Stimulated activated CD8-positive, alpha-beta memory T cell treated with anti-CD3 and anti-CD28 coated beads, Interleukin-15, amount 100 ng/mL, for 48 hours (primary cell): ENCODE results near the gene RABL6.
"Not testable (repeated sequence)": the region's sequence is repeated elsewhere in the genome, so short reads cannot be mapped to it uniquely, and the experiment has no call there.

Experiments
- DNase-seq, 2 donors: peaks; one replicate each; pipeline ENCODE4 v3.0.0-alpha.2; 2020; ENCODE audit warnings: low read depth in 2 of 2

RABL6 gene

DNA sequence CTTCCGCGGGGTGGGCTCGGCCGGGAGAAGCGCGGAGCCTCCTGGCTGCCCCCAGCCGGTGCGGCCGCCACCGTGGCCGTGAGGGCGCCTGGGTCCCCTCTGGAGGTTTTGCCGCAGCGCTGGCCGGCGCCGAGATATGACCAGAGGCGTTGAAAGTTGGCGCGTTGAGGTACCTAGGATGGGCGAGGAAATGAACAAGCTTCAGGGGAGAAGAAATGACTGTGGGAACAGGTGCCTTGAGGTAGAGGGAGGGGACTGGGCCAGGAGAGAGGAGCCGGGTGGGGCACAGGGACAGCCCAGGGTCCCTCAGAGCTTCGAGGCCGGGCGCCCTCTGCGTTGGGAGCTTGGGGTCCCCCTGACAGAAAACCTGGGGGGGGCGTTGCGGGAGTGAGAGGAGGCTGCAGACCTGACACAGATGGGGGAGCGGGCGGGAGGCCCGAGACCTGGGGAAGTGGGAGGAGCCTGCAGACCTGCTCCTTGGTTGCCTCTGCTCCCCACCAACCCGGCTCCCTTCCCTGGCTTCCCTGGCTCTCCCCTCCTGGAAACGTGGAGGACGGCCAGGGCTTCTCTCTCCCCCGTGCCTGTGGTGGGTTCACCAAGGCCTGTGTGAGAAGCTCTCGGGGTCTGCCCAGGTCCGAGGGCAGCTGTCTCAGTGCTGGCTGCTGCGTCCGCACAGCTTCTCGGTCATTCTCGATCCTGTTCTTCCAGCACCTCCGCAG lies 14.2 kb downstream of the RABL6 start:
- DNase-seq, result no peak

- DNase-seq, result no peak
Measured at GRCh38 chr9:136823136-136824046, 15.6 kb downstream of the RABL6 start.

DNA sequence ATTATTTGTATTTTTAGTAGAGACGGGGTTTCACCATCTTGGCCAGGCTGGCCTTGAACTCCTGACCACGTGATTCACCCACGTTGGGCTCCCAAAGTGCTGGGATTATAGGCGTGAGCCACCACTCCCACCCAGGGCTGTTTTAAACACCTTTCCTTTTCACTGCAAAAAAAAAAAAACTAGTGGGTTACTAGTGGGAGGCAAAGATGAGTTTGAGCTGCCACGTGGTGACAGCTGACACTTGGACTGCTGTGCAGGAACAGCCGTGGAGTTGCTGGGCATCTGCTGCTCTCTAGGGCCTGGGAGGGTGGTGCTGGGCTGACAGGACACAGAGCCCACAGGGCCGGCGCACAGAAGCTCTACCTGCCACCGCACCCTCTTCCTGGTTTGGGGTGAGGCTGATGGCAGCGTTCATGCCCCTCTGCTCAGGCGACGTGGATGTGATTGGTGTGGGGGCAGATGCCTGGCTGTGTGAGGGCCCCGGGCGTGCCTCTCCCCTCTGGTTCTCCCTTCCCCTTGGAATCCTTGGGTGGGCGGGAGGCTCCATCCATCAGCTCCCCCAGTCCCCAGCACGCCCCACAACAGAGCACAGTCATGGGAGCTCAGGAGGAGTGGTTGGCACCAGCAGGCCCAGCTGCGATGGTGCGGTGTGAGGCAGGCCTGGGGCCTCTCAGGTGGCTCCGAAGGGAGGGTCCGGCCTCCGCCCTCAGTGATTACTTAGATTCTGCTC lies 16.9 kb downstream of the RABL6 start:
- no peak for DNase-seq

DNA sequence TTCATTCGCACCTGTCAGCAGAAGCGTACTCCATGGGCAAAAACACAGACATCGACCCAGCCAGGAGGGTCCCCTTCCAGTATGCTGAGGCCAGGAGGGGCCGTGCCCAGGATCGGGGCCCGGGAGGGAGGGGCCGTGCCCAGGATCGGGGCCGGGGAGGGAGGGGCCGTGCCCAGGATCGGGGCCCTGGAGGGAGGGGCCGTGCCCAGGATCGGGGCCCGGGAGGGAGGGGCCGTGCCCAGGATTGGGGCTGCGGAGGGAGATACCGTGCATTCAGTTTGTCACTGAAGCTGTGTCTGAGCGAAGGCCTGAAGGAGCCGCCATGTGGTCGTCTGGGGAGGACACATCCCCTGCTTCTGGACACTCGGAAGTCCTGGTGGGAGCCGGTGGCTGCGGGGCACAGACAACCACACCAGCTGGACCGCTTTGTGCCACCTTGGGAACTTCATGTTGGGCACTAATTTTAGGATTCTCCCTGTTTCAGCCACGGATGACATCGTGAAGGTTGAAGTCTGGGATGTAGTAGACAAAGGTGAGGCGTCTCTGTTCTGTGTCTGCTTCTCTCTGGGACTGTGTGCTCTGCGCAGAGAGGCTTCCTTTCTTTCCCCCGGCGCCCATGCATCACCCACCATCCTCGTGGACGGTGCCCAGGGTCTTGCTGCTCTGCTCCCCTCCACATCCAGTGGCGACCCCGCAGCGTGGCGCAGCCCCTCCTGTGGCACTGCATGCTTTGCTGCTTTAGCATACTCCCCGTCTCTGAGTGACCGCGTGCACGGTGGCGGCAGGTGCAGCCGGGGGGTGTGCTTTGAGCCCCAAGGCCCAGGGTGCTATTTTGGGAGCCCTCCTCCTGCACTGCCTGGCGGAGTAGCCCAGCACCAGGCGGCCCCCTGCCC lies 17.8 kb downstream of the RABL6 start:
- DNase-seq, result no peak

DNA sequence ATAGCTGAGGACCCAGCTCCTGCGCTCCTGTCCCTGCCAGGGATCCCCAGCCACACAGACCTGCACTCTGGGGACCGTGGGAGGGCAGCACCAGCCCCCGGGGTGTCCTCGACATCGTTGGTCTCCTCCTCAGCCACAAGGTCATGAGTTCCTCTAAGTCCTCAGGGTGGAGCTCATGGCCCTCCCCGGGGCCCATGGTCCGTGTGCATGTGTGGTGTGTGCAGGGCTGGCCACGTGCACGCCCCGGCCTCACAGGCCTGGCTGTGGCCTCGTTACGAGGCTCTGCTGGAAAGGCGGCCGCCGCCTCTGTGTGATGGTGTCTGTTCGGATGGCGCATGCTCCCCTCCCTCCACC lies 18.4 kb downstream of the RABL6 start:
- DNase-seq, result no peak

- DNase-seq, result no peak
Measured at GRCh38 chr9:136826703-136827582, 19.2 kb downstream of the RABL6 start.

DNA sequence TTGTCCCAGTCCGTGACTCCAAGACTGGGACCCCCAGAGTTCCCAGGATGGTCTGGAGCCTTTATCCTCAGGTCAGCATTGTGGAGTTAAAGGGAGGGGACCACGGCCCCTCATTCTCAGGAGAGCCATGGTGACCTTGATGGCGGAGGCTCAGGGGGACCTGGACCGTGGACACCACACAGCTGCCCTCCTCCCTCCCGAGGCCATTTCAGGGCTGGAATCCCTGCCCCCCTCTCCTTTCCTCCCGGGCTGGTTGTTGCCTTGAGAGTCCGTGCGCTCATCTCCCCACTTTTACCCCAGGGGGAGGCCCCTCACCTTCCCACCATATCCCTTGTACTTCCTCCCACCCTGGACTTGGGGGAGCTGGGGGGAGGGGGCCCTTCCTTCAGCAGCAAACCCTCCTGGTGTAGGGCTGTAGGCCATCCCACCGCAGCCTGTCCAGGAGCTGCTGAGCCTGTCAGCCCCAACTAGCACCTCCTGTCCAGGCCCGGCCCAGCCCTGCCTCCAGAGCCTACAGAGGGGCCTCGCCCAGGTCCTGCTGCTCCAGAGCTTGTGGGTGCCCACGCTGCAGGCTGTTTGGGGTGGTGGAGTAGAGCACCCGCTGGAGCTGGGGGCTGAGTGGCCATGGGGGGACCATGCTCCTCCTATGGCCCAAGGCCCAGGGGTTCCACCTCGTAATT lies 20.2 kb downstream of the RABL6 start:
- DNase-seq, result no peak

GRCh38 chr9:136828474-136829140 lies 20.9 kb downstream of the RABL6 start:
- no peak for DNase-seq

GRCh38 chr9:136829412-136829811 lies 21.7 kb downstream of the RABL6 start:
- DNase-seq, result no peak

DNA sequence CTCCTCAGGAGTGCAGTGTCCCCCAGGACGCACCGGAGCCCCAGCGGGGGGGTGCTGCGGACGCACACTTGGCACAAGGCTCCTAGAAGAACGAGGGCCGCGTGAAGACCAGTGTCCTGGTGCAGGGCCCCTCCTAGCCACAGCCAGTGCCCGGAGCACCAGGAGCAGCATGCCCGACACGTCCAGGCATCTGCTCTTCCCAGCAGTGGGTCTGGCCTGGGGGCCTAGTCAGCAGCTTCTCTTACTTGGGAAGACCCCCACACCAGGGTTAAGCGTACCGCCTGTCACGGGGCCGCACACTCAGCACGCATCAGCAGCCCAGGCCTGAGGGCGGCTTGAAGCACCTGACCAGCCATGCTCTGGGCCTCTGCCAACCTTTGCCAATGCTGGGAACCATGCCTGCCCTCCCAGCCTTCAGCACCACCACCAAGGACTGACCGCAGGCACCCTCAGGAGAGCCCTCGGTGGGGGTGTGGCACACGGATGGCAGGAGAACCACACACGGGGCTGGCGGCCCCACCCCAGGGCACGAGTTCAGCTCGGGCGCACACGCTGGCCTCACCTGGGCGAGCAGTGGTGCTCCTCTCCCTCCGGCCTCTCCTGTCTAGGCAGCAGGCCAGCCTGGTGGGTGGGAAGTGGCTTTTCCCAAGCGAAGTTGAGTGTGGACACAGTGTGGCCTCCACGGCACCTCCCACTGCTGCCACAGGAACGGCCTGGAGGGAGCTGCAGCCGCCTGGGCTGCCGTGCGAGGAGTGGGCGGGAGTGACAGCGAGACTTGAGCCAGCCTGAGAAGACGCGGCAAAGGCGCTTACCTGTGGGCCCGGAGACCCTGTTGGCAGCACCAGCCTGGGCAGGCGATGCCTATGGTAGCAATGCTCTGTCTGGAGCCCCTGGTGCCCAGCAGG lies 22.5 kb downstream of the RABL6 start:
- DNase-seq, result no peak

DNA sequence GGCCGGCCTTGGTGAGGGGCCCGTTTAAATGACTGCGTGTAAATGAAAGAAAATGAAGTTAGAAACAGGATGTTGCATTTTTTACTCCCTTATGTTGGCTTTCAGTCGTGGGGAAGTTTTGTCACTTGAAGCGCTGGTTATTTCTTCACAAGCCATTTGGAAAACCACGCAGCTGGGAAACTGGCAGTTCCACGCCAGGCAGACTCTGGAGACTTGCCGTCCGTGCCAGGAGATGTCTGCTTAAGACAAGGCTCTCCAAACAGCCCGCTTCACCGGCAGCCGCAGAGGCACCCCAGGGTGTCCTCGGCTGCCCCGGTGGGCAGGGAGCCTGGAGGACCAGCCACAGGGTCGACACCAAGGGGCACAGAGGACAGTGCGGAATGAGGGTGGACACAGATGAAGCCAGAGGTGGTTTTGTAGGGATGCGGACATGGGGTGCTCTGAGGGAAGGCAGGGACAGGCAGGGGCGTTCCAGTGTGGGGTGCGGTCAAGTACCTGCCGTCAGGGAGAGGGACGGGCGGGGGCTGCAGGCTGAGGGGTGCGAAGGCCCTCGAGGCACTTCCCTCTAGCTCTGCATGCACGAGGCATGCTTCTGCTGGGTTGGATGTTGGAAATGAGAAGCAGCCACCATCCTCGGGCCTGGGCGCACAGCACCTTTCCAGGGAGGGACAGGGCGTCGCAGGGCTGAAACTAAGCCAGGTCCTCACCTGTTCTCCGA lies 23.4 kb downstream of the RABL6 start:
- no peak for DNase-seq

- no peak for DNase-seq
Measured at GRCh38 chr9:136831720-136832104, 24.0 kb downstream of the RABL6 start.

- DNase-seq, result no peak
Measured at GRCh38 chr9:136832581-136832980, 24.8 kb downstream of the RABL6 start.

DNA sequence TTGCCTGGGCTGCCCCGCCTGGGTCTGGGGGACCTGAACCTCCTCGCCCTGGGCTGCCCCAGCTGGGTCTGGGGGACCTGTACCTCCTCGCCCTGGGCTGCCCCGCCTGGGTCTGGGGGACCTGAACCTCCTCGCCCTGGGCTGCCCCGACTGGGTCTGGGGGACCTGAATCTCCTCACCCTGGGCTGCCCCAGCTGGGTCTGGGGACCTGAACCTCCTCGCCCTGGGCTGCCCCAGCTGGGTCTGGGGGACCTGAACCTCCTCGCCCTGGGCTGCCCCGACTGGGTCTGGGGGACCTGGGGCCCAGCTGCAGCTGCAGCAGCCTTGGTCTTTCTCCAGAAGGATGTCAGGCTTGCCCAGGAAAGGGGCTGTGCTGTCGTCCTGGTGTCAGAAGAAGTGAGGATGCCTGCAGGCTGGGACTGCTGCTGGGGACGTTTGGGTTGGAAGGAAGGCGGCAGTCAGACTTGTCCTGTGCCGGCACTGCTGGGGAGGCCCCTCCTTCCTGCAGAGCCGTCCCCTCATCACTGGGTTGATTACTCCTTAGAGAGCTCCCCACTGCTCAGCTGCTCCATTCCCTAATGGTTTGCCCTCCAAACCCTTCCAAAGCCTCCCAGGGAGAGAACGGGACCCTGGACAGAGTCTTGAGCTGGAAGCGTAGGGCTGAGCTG lies 25.8 kb downstream of the RABL6 start:
- not testable (repeated sequence) for DNase-seq

DNA sequence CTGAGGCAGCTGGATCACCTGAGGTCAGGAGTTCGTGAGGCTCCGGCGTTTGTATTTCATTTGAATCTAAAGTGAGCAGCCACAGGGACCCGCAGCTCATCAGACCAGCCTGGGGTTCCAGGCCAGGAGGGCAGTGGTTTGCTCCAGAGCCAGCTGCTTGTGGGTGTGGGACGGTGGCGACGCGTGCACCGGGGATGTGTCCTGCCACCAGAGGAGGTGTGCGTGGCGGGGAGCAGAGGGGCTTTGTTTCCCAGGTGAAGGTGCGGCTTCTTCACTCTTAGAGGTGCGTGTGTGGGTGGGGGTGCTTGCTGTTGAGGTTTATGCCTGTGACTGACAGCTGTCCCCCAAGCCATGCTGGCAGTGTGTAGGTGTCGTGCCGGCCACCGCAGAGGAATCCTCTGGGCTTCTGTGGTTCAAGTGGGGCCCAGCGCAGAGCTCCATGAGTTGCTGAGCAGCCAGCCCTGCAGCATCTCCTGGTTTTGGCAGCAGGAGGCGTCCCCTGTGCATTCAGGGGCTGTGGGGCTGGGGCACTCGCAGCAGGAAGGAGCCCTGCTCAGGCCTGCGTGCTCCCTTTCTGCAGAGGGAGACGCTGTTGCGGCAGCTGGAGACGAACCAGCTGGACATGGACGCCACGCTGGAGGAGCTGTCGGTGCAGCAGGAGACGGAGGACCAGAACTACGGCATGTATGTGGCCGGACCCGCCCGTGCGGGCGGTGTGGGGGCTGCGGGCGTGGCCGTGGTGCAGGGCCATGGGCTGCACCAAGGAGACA lies 27.6 kb downstream of the RABL6 start:
- DNase-seq, result no peak
